HG03175 (cell line): ENCODE results near the gene TMEM18.
"Not testable (repeated sequence)": the region's sequence is repeated elsewhere in the genome, so short reads cannot be mapped to it uniquely, and the experiment has no call there.

Experiments
- ATAC-seq: cut with Tn5 transposase; IDR thresholded peaks from one replicate; pipeline ENCODE4 v1.9.1; 2021; ENCODE audit warnings: mild to moderate bottlenecking, moderate library complexity; ENCODE audit not compliant: unreplicated experiment

TMEM18 gene

DNA sequence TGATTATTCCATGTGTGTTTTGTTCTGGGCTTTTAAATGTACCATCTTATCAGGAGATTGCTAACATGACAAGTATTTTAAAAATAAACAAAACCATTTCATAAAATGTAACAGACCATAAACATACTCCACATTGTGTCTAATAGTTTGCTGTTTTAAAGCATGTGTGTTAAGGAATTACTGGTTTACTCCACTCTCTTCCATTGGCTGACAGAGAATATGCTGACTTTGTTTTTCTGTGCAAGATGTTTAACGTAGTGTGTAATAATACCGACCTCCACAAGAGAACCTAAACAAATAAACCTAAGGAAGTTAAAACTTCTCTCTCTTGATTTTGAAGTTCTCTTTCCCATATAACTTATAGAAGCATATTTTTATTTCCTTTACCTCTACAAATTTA is 17.0 kb upstream of the TMEM18 start:
- ATAC-seq: no peak

DNA sequence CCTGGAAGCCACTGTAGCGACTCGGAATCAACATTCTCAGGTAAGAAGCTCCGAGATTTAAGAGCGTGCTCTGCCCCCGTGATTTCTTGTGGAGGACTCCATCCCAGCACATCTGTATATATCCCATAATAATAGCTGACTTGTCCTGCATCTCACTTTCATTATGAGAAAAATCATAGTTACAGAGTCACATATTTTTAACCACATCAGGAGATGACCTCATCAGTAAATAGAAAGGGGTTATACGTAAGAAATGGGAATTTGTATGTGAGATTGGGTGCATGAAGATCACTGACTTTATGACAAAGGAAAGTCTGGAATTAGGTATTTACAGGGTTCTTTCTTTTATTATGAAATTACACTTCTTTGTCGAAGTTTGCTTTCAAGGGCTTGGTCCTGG is 16.4 kb upstream of the TMEM18 start:
- ATAC-seq: no peak

DNA sequence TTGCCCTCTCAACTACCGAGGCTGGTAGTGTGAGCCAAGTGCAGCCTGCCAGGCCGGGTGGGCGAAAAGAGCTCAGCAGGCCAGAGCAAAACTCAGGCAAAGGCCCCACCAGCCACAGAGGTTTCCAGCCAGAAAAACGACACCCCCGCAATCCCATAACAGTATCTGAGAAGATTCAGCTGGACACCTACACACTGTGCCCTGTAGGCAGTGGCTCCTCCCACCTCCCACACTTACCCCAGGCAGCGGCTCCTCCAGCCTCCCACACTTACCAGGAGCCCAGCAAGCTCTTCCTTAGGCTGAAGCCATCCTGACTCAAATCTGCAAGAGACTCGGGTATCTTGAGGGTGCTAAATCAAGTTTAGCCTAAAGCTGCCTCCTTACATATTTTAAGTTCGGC is 15.6 kb upstream of the TMEM18 start:
- ATAC-seq: no peak

DNA sequence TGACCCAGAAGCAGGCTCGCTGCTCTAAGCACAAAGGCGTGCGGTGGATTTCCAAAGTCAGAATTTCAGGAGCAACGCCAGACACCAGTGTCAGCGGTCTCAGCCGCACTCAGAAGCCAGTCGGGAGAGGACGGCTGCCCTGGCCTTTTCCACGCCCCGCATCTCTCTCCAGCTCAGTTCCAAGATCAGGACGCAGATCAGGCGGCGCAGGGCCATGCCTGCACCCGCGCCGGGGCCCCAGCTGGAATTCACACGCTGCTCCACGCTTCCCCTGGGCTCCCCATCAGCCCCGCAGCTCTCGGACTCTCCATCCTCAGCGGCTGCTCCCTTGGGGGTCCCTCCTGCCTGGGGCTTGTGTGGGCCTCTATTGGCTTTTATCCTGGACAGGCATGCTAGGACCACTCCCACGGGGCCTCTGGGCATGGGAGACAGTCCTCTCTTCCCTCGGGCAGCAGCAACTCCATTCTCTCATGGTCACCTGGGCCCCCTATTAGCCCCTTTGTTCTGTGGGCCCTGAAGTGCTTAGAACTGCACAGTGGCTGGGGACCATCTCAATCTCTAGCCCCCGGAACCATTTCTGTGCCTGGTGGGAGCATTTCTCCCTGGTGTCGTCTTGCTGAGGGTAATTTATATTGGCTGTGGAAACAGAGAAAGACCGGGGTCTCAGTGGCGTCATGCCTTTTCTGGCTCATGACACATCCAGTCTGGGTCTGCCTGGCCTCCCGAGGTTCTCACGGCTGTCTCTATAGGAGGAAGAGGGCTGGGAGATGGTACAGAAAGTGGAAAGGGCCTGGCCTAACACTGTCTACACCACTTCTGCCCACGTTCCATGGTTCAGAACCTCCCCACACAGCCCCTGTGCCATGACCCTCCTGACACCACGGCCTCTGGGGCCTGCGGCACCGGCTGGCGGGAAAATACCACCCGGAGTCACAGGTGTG is 14.9 kb upstream of the TMEM18 start:
- no peak for ATAC-seq

DNA sequence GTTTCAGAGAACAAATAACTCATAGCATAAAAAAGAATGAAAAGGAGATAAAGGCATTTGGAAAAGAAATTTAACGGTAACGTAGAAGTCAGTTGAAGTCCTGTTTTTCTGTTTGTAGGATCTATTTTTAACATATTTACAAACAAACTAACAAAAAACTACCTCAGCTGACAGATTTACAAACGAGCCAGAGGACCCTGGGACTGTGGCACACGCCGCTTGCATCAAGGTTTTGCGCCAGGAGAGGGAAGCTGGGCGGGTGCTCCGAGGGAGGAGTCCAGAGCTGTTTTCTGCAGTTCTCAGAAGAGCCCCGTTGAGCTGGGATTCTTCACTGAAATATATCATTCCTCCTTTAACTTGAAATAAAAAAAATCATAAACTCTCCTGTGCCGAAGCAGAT is 13.6 kb upstream of the TMEM18 start:
- ATAC-seq: no peak

DNA sequence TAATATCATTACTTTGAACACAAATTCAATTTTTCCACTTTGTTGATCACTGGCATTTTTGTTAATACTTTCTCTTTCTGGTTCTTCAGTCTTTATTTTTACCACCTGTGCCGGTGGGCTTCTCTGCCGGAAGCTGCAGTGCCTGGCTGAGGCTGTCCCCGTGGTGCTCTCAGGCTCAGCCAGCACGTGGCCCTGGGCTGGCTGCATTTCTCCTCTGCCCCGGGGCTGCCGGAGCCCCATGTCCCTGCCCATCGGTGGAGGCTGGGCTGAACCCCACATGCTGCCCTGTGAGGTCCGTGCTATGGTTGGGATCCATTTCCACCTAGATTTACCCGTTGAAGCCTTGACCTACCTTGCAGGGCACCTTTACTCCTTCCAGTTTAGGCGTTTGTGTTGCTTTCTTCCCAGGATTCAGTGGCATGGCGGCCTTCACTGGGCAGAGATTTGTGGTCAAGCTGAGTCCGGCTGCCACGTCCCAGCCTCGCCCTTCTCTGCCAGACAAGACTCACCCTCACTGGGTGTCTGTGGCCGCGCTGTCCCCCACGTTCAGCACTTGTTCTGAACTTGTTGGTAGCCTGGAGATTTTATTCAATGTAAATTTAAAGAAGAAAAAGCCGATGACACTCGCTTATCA is 12.8 kb upstream of the TMEM18 start:
- no peak for ATAC-seq

DNA sequence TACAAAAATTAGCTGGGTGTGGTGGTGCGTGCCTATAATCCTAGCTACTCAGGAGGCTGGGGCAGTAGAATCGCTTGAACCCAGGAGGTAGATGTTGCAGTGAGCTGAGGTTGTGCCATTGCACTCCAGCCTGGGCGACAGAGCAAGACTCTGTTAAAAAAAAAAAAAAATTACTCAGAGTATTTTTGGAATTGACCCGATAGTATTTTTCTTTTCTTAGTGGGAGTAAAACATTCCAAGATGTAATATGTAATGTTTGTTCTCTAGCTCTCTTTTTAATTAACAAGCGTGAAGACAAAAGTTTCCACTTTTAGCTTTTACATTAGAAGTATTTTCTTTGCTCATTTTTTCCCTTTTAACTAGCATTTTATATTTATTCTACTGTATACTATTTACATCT is 12.0 kb upstream of the TMEM18 start:
- no peak for ATAC-seq

DNA sequence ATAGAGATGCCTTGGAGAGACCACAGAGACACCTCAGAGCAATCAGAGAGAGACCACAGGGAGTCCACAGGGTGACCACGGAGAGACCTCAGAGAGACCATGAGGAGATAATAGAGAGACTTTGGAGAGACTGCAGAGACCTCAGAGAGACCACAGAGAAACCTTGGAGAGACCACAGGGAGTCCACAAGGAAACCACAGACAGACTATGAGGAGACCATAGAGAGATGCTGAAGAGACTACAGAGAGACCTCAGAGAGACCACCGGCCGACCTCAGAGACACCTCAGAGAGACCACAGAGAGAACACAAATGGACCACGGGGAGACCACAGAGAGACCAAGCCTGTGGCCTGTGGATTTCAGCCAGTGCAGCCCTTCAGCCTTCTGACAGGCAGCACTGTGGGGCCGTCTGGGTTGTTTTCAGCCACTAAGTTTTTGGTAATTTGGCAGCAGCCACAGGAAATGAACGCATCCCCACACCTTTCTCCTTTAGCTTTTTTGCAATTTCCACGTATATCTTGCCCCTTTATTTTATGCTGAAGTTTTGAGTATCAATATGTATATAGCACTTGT is 11.4 kb upstream of the TMEM18 start:
- no peak for ATAC-seq

DNA sequence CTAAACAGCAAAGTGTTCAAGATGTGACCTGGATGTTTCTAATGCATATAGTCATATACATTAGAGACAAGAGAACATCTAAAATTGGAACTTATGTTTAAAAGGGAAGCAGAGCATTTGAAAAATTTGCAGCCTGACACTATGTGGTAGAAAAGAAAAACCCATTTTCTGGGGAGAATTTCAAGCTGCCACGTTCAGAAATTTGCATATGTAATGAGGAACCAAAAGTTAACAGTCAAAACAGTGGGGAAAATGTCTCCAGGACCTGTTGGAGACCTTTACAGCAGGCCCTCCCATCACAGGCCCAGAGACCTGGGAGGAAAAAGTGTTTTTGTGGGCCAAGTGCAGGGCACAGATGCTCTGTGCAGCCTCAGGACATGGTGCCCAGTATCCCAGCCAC is 8.2 kb upstream of the TMEM18 start:
- no peak for ATAC-seq

DNA sequence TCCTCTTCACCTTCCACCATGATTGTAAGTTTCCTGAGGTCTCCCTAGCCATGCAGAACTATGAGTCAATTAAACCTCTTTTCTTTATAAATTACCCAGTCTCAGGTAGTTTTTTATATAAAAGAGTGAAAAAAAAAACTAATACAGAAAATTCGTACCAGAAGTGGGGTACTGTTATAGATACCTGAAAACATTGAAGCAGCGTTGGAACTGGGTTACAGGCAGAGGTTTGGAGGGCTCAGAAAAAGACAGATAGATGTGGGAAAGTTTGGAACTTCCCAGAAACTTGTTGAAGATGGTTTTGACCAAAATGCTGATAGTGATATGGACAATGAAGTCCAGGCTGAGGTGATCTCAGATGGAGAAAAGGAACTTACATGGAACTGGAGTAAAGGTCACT is 7.7 kb upstream of the TMEM18 start:
- ATAC-seq: not testable (repeated sequence)

DNA sequence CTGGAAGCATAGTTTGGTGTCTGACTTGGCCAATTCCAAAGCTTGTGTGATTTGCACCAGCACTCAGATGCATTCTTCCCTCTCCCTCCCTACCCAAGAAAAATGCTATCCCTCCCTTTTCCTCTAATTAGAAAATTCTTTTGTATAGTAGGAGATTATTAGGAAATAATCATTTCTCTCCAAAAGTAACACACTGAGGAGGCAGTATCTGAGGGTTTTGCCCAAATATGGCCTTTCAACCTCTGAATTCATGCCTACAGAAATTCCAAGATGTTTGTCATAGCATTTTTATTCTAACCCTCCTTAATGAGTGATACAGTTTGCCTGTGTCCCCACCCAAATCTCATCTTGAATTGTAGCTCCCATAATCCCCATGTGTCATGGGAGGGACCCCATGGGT is 5.0 kb upstream of the TMEM18 start:
- ATAC-seq: no peak

DNA sequence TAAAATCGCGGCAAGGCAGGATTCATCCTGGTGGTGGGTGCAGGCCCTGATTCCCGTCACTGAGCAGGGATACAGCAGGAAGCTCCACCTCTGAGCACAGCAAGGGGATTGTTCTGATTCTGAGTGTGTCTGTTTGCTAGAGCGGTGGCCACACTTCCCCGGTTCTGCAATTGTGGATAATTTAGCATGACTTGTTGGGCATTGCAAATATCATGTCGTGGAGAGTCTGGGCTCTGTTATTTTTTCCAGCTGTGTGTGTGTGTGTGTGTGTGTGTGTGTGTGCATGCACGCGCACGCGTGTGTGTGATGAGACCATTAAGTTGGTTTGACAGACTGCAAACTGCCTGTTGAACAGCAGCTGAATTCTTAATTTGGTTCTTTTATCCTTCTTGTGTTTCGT is 4.1 kb upstream of the TMEM18 start:
- no peak for ATAC-seq

DNA sequence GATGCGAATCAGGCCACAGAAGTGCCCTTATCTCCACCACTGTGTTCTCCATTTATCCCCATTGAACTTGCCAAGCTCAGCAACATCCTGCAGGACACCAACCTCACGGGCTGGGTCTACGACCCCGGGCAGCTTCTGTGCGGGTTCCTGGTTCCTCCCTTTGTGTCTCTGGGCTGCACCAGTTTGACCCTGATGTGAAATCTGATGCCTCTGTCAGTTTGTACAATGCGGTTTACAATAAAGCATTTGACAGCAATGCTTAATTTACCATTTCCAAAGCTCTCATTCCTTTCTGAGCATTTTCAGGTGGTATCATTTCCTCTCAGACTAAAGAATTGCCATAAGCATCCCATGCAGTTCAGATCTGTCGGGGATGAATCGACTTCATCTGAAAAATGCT is 3.3 kb upstream of the TMEM18 start:
- ATAC-seq: no peak

DNA sequence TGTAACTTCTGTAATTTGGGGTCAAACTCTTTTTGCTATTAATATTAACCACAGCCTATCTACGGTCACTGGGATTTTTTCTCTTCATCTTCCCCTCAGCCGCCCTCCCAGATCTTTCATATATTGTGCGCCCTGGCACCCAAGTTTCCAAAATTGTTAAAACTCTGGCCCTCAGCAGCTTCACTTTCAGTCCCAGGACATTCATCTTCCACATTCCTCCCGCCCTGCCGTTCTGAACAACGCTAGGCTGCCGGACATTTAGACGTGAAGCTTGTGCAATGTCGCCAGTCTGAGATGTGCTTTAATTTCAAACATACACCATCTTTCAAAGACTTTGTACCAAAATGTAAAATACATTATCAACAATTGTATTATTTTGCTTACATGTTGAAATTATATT is 1.8 kb upstream of the TMEM18 start:
- no peak for ATAC-seq

DNA sequence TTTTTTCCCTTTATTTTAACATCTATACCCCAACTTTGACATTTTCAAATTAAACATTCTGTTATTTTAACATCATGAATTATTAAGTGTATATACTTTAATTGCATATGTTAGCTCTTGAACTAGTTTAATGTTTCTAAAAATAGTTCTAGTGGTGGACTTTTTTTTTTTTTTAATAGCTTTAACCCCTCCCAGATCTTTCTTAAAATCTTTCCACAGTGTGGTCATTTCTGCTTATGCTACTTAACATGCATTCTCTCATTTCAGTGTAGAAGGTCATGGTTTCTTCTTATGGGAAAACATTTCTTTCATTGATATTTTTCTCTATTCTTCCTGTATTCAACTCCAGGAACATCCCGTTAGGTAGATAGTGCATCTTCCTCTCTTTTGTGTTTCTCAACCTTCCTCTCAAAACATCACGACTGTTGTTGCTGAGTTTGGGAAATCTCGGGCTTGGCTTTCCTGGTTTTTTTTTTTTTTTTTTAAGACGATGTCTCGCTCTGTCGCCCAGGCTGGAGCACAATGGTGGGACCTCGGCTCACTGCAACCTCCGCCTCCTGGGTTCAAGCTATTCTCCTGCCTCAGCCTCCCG is 849 bp upstream of the TMEM18 start:
- ATAC-seq: no peak

DNA sequence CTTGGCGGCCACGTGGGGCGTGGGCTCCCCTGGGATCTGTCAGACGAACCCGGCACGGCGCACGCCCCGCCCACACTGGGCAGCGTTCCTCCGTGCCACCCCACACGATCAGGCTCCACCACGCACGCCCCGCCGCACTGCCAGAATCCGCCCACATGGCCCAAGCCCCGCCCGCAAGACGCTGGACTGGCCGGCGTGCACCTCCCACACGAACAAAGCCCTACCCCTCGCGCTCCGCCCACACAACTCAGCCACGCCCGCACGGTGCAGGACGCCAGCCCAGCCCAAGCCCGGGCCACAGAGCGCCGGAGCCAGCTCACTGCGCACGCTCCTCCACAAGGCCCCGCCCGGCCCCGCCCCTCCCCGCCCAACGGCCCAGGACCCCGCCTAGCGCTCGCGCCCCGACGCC is 555 bp downstream of the TMEM18 start:
- ATAC-seq: peak; percentile 84

DNA sequence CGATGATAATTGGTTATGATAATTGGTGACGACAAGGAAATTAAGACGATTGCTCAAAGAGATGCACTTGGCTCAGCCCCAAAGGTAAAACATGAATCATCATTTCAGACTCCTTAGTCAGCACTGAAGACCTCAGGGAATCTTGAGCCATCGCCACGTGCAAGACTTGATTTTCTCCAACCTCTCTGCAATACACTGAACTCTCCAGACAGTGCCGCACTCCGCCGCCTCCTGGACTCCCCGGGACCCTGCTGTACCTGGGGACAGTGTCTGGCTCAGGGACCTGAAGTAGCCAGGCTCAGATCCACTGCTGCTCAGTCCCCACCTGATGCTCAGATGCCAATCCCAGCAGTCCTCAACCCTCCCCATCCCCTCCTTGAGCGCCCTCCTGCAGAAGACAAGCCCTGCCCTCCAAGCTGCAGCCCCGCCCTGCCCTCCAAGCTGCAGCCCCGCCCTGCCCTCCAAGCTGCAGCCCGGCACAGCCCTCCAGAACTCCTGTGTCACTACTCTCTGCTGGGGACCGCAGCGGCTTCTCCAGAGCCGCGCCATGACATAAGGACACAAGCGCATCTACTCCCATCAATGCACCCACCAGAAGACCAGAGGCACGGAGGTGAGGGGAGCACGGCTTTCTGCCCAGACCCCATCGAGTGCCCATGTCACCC is 1.1 kb downstream of the TMEM18 start:
- peak; percentile 33 for ATAC-seq

DNA sequence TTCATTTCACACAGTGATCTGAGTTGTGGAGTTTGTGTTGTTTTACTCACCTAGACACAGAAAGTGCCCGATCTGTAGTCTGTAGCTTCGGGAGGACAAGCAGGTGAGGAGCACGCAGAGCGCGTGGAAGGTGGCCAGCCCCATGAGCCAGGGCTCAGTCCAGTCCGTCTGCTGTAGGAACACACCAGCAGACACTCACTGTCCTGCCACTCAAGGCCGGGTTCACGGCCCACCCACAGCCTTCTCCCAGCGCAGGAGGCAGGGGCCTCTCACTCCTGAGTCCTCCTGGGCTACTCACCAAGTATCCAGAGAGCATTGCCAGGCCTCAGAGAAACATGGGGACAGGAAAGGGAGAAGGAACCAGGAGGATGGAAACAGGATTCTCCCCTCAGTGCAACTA is 1.7 kb downstream of the TMEM18 start:
- ATAC-seq: no peak

DNA sequence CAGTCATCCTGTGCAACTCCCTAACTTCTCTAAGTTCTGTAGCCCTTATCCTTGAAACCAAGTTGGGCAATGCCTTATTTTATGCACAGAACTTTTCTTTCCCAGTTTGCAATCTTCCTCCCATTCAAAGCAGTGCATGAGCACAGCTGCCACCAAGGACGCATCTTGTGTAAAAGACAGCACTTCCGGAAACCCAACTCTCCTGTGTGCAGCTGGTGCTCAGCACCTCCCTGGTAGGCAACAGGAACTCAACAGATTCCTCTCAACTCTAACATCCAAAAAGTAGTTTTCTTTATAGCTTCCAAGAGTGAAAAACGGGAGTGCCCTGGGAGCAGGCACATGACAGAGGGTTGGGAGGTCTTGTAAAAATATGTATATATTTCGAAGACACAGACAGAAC is 2.2 kb downstream of the TMEM18 start:
- no peak for ATAC-seq

DNA sequence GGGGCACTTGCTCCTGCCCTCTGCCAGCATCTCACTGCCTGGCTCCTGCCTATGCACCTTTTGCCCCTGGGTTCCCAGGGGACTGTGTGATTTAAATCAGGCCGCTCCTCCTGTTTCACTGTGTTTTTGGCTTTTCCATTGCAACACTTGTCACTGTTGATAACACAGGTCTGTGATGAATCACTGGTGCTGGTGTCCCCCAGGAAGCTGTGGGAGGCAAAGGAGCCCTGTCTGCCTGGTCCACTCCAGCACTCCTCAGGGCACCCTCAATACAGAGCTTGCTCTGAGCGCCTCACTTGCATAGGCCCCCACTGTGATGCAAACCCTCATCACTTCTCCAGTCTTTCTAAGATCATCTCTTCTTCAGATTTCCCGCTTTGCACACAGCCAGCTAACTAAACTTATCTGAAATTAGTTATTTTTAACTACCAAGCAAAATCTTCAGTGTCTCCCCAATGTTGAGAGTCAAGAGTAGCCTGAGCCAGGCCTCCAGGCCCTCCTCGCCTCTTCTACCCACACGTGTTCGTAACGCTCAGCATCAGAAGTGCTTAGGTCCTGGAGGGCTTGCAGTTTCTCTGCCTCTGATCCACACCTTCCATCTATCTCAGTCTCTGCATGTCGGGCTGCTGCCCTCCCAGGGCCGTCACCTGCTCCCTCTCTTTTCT is 2.8 kb downstream of the TMEM18 start:
- ATAC-seq: no peak
